ENCODE results near the gene RASSF1. TPM values are rescaled to one million over a fixed set of nuclear protein-coding genes. Genes with fewer than 3 reads are reported as not detected.
A peak's percentile ranks its signal among the peaks of the same experiment; 100 is the strongest.

The RASSF1 gene
- total RNA-seq, 1 experiment from 2014 or later = 29.6 TPM

- Histone ChIP-seq H4K20me1 (ENCODE audit: insufficient read depth) (no peaks in the 10 kb centered on the region), H3K4me2 (ENCODE audit: low read length) (no peak overlapping the region), H3K9ac (ENCODE audit: low read length) (no peak overlapping the region), H3K4me1 (ENCODE audit: control insufficient read depth in 1 of 2, insufficient read depth in 2 of 2, low read length in 2 of 2) (peaks cover 4 to 12% of the 10 kb centered on the region in 2 experiments; a peak in 2 of 4 replicates), H3K9me3 (ENCODE audit: control insufficient read depth in 1 of 2, insufficient read depth in 1 of 2, low read depth in 1 of 2, low read length in 2 of 2) (no peaks in the 10 kb centered on the region), H3K27ac (ENCODE audit: low read depth, low read length) (no peak overlapping the region), H3K9me2 (ENCODE audit: insufficient read depth) (no peaks in the 10 kb centered on the region), H3K27me3 (ENCODE audit: insufficient read depth, low read length) (no peaks in the 10 kb centered on the region), H3K36me3 (ENCODE audit: control insufficient read depth in 1 of 2, insufficient read depth in 2 of 2, low read length in 2 of 2) (no peaks in the 10 kb centered on the region), H3K4me3 (replicated peaks in 1 of 2; ENCODE audit: low read depth in 1 of 2, low read length in 2 of 2) (no peak overlapping the region), H2AFZ (ENCODE audit: low read depth, low read length, poor library complexity, severe bottlenecking) (no peak overlapping the region), H3K79me2 (ENCODE audit: insufficient read depth, low read length) (no peaks in the 10 kb centered on the region)
- DNase-seq (ENCODE audit: low read depth, low spot score) = no peak
- intact Hi-C loops (cut with micrococcal nuclease) = no loop called here
- BruUV-seq (replicated peaks) = no TSS peak
- RAD21 ChIA-PET (ENCODE audit: low non-redundant PET in 1 of 2, low total read pairs in 2 of 2, uncharacterized antibody in 2 of 2, unreplicated experiment in 2 of 2) = interaction anchor here (1.0 to 1.1 kb wide), 2 partner anchors 171 to 172 kb away, joined by 5 to 6 read pairs; no protein-coding TSS in a partner anchor
- TF ChIP-seq, protein P1, sequence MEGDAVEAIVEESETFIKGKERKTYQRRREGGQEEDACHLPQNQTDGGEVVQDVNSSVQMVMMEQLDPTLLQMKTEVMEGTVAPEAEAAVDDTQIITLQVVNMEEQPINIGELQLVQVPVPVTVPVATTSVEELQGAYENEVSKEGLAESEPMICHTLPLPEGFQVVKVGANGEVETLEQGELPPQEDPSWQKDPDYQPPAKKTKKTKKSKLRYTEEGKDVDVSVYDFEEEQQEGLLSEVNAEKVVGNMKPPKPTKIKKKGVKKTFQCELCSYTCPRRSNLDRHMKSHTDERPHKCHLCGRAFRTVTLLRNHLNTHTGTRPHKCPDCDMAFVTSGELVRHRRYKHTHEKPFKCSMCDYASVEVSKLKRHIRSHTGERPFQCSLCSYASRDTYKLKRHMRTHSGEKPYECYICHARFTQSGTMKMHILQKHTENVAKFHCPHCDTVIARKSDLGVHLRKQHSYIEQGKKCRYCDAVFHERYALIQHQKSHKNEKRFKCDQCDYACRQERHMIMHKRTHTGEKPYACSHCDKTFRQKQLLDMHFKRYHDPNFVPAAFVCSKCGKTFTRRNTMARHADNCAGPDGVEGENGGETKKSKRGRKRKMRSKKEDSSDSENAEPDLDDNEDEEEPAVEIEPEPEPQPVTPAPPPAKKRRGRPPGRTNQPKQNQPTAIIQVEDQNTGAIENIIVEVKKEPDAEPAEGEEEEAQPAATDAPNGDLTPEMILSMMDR (IDR thresholded peaks at IDR 0.05 in 2 of 3, conservative IDR thresholded peaks at IDR 0.05 in 1 of 3; ENCODE audit: borderline replicate concordance in 1 of 3, insufficient read depth in 1 of 3, low read depth in 2 of 3, low read length in 2 of 3) = peak in 2 of 3 experiments; percentile 31 to 55; a peak in 5 of 6 replicates
- TF ChIP-seq, protein P2, sequence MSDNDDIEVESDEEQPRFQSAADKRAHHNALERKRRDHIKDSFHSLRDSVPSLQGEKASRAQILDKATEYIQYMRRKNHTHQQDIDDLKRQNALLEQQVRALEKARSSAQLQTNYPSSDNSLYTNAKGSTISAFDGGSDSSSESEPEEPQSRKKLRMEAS (IDR thresholded peaks at IDR 0.05) = no peak; the same call in 1 of the 2 replicates
- peak; percentile 67 for TF ChIP-seq RAD21 (IDR thresholded peaks at IDR 0.05; ENCODE audit: low read depth)
- peak; percentile 68 for ATAC-seq
- POLR2A ChIA-PET = interaction anchor here (1.1 kb wide), 1 partner anchor 135 kb away, joined by 3 read pairs; the partner anchor contains the start of gene GNAI2
- CTCF ChIA-PET = interaction anchor here (0.9 to 1.0 kb wide), 3 partner anchors 18 to 180 kb away, joined by 3 to 12 read pairs (median 4); no protein-coding TSS in a partner anchor
Measured at GRCh38 chr3:50370594-50370993, 30.0 kb upstream of the RASSF1 start.

- Histone ChIP-seq H3K36me3 (ENCODE audit: control insufficient read depth in 1 of 2, insufficient read depth in 2 of 2, low read length in 2 of 2) (no peaks in the 10 kb centered on the region), H3K4me1 (ENCODE audit: control insufficient read depth in 1 of 2, insufficient read depth in 2 of 2, low read length in 2 of 2) (peaks cover 8 to 22% of the 10 kb centered on the region in 2 experiments; a peak in 2 of 4 replicates), H3K4me2 (ENCODE audit: low read length) (no peak overlapping the region), H3K79me2 (ENCODE audit: insufficient read depth, low read length) (no peaks in the 10 kb centered on the region), H3K4me3 (replicated peaks in 1 of 2; ENCODE audit: low read depth in 1 of 2, low read length in 2 of 2) (no peak overlapping the region), H3K9me3 (ENCODE audit: control insufficient read depth in 1 of 2, insufficient read depth in 1 of 2, low read depth in 1 of 2, low read length in 2 of 2) (no peaks in the 10 kb centered on the region), H3K9me2 (ENCODE audit: insufficient read depth) (no peaks in the 10 kb centered on the region), H4K20me1 (ENCODE audit: insufficient read depth) (no peaks in the 10 kb centered on the region), H3K27ac (ENCODE audit: low read depth, low read length) (no peak overlapping the region), H3K9ac (ENCODE audit: low read length) (no peak overlapping the region), H2AFZ (ENCODE audit: low read depth, low read length, poor library complexity, severe bottlenecking) (no peak overlapping the region), H3K27me3 (ENCODE audit: insufficient read depth, low read length) (no peaks in the 10 kb centered on the region)
- ChIA-PET POLR2A (no interaction called here), RAD21 (ENCODE audit: low non-redundant PET in 1 of 2, low total read pairs in 2 of 2, uncharacterized antibody in 2 of 2, unreplicated experiment in 2 of 2) (no interaction called here), CTCF (no interaction called here)
- ATAC-seq = no peak
- no TSS peak for BruUV-seq (replicated peaks)
- no peak for DNase-seq (ENCODE audit: low read depth, low spot score)
- intact Hi-C loops (cut with micrococcal nuclease) = no loop called here
- TF ChIP-seq ZNF274 (IDR thresholded peaks at IDR 0.05; ENCODE audit: low read depth, low read length) (no peak), ATF3 (IDR thresholded peaks at IDR 0.05) (no peak), FOSL1 (IDR thresholded peaks at IDR 0.05; ENCODE audit: low read depth) (no peak), EGR1 (IDR thresholded peaks at IDR 0.05; ENCODE audit: low read depth) (no peak), EZH2phosphoT487 (IDR thresholded peaks at IDR 0.05; ENCODE audit: borderline replicate concordance) (no peak), REST (IDR thresholded peaks at IDR 0.05; ENCODE audit: low read depth) (no peak)
- TF ChIP-seq, protein P1 (IDR thresholded peaks at IDR 0.05 in 2 of 3, conservative IDR thresholded peaks at IDR 0.05 in 1 of 3; ENCODE audit: borderline replicate concordance in 1 of 3, insufficient read depth in 1 of 3, low read depth in 2 of 3, low read length in 2 of 3) = no peak
Measured at GRCh38 chr3:50369012-50369670, 28.5 kb upstream of the RASSF1 start.
